Left ventricle myocardium inferior (tissue), 1 donor: ENCODE results near the gene SLC4A9. TPM values are rescaled to one million over a fixed set of nuclear protein-coding genes. Genes with fewer than 3 reads are reported as not detected.
"Not testable (repeated sequence)": the region's sequence is repeated elsewhere in the genome, so short reads cannot be mapped to it uniquely, and the experiment has no call there.

Experiments
- DNase-seq: peaks from one replicate; pipeline ENCODE4 v3.0.0-alpha.2; 2020
- H3K27ac ChIP-seq: fragments of 200-600 bp; replicated peaks from 2 replicates; pipeline ENCODE4 v1.8.0; 2021
- H3K27me3 ChIP-seq: fragments of 200-600 bp; 2 replicates; pipeline ENCODE4 v1.8.0; 2021; ENCODE audit warnings: low read depth
- H3K36me3 ChIP-seq: fragments of 200-600 bp; 2 replicates; pipeline ENCODE4 v1.8.0; 2021
- H3K4me1 ChIP-seq: fragments of 200-600 bp; 2 replicates; pipeline ENCODE4 v1.8.0; 2021
- H3K4me3 ChIP-seq: fragments of 200-600 bp; 2 replicates; pipeline ENCODE4 v1.8.0; 2021; ENCODE audit warnings: mild to moderate bottlenecking, moderate library complexity
- H3K9me3 ChIP-seq: fragments of 200-600 bp; replicated peaks from 2 replicates; pipeline ENCODE4 v1.8.0; 2021
- intact Hi-C: fragments of 100-400 bp; cut with micrococcal nuclease; formaldehyde crosslinking; loops from one replicate; pipeline ENCODE4 v1.11.0; 2022
- total RNA-seq: library from RNA; stranded (reverse); fragmentation: NEBNext Ultra II Directional; extraction: Animal tissue kit (Norgen Biotek cat#: 25700); gene quantifications from one replicate; pipeline ENCODE4 v1.2.1, GENCODE V29; 2021
- TF ChIP-seq, protein P1 (sequence below): fragments of 200-600 bp; IDR thresholded peaks from 2 replicates; pipeline ENCODE4 v1.8.0; 2021; ENCODE audit warnings: antibody characterized with exemption, mild to moderate bottlenecking, borderline replicate concordance
- donor health status: DM: no; HTN: yes; CAD: no; lungs with severe emphysema.

SLC4A9 gene
- total RNA-seq, 1 donor from 2014 or later, result 0.44 TPM

GRCh38 chr5:140342896-140343295 is 17.1 kb upstream of the SLC4A9 start:
- TF ChIP-seq, protein P1, sequence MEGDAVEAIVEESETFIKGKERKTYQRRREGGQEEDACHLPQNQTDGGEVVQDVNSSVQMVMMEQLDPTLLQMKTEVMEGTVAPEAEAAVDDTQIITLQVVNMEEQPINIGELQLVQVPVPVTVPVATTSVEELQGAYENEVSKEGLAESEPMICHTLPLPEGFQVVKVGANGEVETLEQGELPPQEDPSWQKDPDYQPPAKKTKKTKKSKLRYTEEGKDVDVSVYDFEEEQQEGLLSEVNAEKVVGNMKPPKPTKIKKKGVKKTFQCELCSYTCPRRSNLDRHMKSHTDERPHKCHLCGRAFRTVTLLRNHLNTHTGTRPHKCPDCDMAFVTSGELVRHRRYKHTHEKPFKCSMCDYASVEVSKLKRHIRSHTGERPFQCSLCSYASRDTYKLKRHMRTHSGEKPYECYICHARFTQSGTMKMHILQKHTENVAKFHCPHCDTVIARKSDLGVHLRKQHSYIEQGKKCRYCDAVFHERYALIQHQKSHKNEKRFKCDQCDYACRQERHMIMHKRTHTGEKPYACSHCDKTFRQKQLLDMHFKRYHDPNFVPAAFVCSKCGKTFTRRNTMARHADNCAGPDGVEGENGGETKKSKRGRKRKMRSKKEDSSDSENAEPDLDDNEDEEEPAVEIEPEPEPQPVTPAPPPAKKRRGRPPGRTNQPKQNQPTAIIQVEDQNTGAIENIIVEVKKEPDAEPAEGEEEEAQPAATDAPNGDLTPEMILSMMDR, result no peak
- DNase-seq, result no peak
- intact Hi-C loops, result no loop called here
- Histone ChIP-seq H3K36me3 (peaks cover 22% of the 10 kb centered on the region), H3K4me1 (peaks cover 97% of the 10 kb centered on the region), H3K4me3 (peak overlapping the region; percentile 75), H3K27ac (peak overlapping the region; percentile 92), H3K27me3 (no peaks in the 10 kb centered on the region), H3K9me3 (no peaks in the 10 kb centered on the region)

DNA sequence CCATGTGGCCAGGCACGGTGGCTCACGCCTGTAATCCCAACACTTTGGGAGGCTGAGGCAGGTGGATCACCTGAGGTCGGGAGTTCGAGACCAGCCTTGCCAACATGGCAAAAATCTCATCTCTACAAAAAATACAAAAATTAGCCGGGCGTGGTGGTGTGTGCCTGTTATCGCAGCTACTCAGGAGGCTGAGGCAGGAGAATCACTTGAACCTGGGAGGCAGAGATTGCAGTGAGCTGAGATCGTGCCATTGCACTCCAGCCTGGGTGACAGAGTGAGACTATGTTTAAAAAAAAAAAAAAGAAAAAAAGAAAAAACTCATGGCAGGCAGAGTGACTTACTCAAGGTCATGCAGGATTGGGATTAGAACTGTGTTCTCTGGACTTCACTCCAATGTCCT is 16.1 kb upstream of the SLC4A9 start:
- H3K27me3 ChIP-seq, H3K9me3 ChIP-seq, intact Hi-C loops, DNase-seq: not testable (repeated sequence)
- Histone ChIP-seq H3K36me3 (peaks cover 22% of the 10 kb centered on the region), H3K4me1 (peaks cover 94% of the 10 kb centered on the region), H3K27ac (peak overlapping the region; percentile 92), H3K4me3 (peak overlapping the region; percentile 75)

DNA sequence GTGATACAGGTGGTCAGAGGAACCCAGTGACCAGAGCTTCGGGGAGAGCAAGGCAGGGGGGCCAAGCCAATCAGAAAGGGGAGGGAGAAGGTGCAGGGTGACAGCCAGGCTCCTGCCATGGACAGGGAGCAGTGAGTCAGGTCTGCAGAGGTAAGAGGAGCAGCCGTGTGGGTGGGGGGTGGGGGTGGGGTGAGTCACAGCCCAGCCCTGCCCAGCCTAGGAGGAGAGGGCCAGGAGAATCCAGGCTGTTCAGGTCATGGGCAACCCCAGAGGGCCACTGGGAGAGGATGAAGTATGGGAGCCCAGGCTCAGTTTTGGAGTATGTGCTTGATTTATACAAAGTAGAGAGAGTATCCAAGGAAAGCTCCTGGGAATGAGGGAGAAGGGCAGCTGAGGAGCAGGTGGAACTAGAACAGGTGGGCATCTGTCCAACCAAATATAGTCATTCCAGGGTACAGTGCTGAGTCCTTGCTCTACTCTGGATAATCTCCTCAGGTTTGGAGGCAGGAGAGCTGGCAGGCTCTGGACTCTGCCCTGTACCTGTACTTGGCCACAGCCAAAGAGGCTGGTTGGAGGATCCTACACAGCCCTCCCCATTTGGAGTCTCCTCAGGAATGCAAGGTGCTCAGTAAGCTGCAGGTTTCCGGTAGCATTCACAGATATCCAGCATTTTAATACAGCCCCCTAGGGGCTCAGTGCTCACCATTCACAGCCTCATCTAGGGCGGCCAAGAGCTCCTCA is 15.1 kb upstream of the SLC4A9 start:
- TF ChIP-seq, protein P1, result no peak
- Histone ChIP-seq H3K27ac (peak overlapping the region; percentile 92), H3K9me3 (no peaks in the 10 kb centered on the region), H3K36me3 (peaks cover 15% of the 10 kb centered on the region), H3K4me1 (peaks cover 84% of the 10 kb centered on the region), H3K27me3 (no peaks in the 10 kb centered on the region), H3K4me3 (peak overlapping the region; percentile 75)
- intact Hi-C loops, result no loop called here
- no peak for DNase-seq

DNA sequence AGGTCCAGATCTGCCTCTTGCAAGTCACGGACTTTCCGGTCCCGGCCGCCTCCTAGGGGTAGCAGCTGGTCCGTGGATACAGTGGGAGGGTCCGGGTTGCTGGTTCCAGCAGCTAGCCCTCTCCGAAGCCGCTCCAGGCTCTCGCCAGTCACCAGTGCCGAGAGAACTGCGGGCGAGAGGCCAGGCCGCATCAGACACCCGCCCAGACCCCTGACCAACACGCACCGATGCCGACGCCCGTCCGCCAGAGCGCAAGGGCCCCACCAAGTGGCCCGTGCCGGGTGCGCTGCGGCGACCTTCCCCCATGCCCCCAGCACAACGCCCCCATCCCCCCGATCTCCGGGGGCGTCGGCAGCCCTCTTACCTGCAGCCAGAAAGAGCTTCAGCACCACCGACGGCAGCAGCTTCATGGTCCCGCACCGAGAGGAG is 14.1 kb upstream of the SLC4A9 start:
- Histone ChIP-seq H3K36me3 (peaks cover 13% of the 10 kb centered on the region), H3K27me3 (no peaks in the 10 kb centered on the region), H3K4me1 (peaks cover 74% of the 10 kb centered on the region), H3K9me3 (no peaks in the 10 kb centered on the region), H3K4me3 (peak overlapping the region; percentile 75), H3K27ac (peak overlapping the region; percentile 92)
- peak; percentile 73 for DNase-seq
- intact Hi-C loops, result no loop called here
- TF ChIP-seq, protein P1, result peak; percentile 58

- H3K27ac ChIP-seq, result peak within 1 kb of the TSS; percentile 92
- peaks cover 69% of the 10 kb centered on the region for H3K4me1 ChIP-seq
- H3K27me3 ChIP-seq, result no peaks in the 10 kb centered on the region
- peak; percentile 88 for DNase-seq
- peaks cover 10% of the 10 kb centered on the region for H3K36me3 ChIP-seq
- H3K9me3 ChIP-seq, result no peaks in the 10 kb centered on the region
- TF ChIP-seq, protein P1, result peak; percentile 65
- peak within 1 kb of the TSS; percentile 75 for H3K4me3 ChIP-seq
- intact Hi-C loops, result no loop called here
These were observed 13.4 kb upstream of the SLC4A9 start, which contains the start of gene HBEGF for GRCh38 chr5:140346348-140347221. HBEGF (minus strand) TSS chr5:140346603; CDS start chr5:140346328, 275 bp downstream.

- intact Hi-C loops, result no loop called here
- TF ChIP-seq, protein P1, result no peak
- H3K36me3 ChIP-seq, result peaks cover 5% of the 10 kb centered on the region
- no peaks in the 10 kb centered on the region for H3K9me3 ChIP-seq
- H3K27ac ChIP-seq, result peak overlapping the region; percentile 92
- DNase-seq, result no peak
- H3K4me3 ChIP-seq, result peak overlapping the region; percentile 75
- peaks cover 64% of the 10 kb centered on the region for H3K4me1 ChIP-seq
- H3K27me3 ChIP-seq, result no peaks in the 10 kb centered on the region
These were observed 12.6 kb upstream of the SLC4A9 start for GRCh38 chr5:140347360-140347759.
